Measurements from ENCODE around the gene ZNF367.
"Not testable (repeated sequence)": the region's sequence is repeated elsewhere in the genome, so short reads cannot be mapped to it uniquely, and the experiment has no call there.

The ZNF367 gene

DNA sequence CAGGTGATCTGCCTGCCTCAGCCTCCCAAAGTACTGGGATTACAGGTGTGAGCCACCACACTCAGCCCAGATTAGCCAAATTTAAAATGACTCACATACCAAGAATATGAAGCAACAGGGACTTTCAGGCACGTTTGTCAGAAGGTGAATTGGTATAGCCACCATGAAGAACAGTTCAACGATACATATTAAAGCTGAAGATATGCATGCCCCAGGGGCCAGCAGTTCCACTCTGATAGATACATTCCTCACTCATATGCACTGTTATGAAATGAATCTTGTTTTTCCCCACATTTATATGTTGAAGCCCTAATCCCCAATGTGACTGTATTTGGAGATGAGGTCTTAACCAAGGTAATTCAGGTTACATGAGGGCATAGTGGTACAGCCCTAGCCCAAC lies 57.2 kb downstream of the ZNF367 start:
- DNase-seq (ENCODE audit: low spot score): no peak

DNA sequence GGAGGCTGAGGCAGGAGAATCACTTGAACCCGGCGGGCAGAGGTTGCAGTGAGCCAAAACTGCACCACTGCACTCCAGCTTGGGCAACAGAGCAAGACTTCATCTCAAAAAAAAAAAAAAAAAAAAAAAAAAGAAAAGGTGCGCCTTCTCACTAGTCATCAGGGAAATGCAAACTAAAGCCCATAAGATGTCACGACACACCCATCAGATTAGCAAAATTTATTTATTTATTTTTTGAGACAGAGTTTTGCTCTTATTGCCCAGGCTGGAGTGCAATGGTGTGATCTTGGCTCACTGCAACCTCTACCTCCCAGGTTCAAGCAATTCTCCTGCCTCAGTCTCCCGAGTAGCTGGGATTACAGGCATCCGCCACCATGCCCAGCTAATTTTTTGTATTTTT lies 57.6 kb downstream of the ZNF367 start:
- DNase-seq (ENCODE audit: low spot score): not testable (repeated sequence)

DNA sequence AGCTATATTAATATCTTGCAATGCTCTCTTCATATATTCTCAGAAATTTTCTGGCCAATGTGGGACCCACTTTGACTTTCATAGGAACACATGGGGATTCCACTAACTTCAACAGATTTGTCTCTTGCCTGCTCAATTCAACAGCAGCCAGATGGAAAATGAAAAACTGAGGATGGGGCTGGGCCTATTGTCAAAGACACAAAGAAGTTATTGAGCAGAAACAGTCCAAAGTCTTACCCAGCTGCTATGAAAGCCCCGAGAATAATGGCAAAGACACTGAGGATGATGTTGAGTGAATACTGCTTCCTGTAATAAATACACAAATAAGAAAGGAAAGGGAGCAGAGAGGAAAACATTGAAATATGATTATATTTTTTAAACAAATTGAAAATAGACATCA lies 67.3 kb downstream of the ZNF367 start:
- no peak for DNase-seq (ENCODE audit: low spot score)

DNA sequence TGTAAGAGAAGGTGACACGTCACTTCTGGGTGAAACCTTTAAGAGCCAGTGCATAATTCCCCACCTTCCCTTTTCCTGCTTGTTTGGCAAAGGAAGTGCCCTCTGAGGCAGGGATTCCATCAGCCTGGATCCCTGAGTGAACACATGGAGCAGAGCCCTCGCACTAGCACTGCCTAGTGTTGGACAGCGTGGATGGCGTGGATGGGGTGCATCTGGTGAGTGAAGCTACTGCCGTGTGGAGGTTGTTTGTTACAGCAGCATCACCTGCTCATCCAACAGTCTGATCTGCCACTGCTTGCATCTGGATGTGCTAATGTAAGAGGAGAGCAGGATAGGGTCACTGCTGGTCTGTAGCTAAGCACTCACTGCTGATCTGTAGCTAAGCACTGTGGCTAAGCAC lies 69.9 kb downstream of the ZNF367 start:
- no peak for DNase-seq (ENCODE audit: low spot score)

DNA sequence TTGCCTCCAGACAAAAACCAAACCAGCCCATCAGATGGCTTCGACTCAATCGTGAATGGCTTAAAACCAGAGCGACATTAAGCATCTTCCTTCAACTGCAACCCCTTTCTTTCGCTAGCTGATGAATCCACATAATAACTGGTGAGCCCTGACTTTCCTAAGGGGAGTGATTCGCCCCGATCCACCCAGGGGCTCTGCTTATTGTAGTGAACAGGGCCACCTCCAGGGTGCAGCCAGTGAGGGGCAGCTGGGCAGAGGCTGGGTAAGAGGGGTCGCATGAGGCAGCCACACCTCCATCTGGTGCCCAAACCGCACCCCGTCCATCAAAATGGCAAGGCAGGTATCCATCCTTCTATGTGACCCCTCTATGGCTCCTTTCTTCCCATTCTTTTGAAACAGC lies 72.6 kb downstream of the ZNF367 start:
- no peak for DNase-seq (ENCODE audit: low spot score)

DNA sequence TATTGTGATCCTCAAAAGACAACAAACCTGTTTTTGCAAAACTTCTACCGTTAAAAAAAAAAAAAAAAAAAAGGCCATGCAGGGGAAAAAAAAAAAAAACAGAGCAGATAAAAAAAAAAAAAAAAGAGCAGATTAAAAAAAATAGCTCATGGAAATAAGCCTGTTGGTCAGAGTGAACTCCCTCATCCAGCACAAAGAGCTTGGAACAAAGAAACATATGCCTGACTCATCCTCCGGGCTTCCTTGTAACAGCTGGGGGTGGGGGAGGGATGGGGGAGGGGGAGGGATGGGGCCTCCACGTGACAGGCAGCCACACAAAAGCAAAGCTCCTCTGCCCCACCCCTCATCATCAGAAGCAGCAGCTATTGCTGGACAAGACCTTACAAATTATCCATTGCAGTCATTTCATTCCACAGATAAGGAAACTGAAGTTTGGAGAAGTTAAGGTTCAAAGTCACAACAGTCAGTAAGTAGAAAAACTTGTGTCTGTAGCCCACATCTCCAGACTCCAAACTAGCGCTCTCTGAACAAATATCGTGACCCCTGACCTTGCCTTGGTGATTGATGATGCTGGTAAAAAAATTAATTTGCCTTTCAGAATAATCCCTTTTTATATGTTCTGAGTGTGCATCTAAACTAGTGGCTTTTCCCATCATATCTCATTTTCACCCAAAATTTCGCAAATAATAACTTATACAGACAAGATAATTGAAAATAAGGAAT lies 73.6 kb downstream of the ZNF367 start:
- DNase-seq (ENCODE audit: low spot score): peak; percentile 92

DNA sequence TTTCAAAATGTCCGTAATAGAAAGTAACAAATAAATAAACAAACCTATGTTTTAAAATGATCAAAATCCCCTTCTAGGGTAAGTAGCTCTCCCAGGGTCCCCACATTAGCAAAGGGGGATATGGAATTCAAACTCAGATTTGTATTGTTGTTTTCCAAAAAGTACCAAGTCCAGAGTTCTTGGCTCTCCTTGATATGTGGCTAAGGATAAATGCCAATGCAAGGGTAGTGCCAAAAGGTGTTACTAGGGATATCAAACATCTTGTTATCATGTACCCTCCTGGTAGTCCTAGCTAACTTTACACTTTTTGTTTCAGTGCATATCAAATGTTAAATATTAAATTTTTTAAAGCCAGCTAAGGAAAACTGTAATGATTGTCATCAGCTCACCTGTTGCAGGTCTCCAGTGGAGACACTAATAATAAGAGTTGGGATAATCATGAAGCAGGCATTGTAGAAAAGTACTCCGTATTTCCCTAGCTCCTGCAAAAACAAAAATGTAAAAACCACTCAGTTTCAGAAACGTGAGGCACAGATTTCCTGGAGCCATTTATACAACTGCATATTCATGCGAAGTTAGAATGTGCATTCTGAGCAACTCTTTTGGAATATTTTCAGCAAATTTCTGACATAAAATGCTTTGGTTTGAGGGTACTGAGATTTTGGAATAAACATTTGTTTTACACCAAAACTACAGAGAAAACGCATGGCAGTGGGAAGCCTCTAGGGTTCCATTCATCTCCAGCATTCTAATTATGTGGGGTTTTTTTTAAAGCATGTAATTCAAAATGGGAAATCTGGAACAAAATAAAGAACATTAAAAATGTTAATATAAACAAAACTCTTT lies 74.4 kb downstream of the ZNF367 start:
- DNase-seq (ENCODE audit: low spot score): no peak

DNA sequence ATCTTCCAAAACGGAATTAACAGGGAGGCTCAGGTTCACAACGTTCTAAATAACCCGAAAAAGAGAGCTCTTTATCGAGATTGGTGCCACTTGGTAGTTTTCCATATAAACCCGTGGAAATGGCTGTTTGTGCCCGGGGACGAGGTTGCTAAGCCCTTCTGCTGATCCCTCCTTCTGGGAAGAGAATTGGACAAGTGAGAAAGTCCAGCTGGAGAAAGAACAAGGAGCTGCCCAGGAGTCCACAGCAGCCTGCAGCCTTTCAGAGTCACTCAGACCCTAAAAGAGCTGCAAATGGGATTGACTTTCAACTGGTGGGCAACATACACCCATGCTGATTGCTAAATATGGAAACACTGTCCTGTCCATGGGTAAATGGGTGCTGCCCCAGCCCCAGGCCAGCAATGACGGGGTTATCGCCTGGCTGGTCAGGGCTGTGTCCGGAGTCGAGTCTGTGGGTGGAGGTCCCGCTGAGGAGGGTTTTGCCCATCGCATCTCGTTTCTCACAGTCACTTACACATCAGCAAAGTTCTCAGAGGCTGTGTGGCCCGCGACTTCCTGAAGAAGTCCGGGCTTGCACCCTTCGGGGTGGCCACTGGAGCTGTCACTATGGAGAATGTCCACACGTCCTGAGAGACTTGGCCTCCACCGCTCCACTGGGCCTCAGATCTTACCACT lies 75.5 kb downstream of the ZNF367 start:
- no peak for DNase-seq (ENCODE audit: low spot score)

DNA sequence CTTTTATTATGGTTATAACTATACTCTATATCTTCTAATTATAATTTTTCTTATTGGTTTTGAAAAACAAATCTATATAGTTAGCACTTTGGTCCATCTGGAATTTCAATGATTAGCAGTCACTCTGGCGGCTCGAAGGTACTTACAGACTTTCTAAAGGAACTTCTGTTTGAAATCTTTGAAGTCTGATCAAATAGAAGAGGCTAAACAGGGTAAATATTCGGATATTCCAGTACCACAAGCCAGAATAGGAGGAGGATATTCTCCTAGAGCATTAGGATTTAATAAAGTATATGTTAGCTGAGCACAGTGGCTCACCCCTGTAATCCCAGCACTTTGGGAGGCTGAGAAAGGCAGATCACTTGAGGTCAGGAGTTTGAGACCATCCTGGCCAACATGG lies 77.5 kb downstream of the ZNF367 start:
- DNase-seq (ENCODE audit: low spot score): no peak

DNA sequence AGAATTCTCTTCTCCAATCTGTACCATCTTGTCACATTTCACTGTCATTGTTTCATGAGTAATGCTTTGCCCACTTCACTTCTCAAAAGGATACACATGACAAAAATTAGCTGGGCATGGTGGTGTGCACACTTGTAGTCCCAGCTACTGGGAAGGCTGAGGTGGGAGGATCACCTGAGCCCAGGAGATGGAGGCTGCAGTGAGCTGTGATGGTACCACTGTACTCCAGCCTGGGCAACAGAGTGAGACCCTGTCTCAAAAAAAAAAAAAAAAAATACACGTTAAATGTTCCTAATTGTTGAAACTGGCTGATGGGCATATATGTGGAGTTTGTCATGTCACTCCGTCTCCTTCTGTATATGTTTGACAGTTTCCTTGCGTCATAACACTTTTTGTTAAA lies 79.9 kb downstream of the ZNF367 start:
- DNase-seq (ENCODE audit: low spot score): no peak
